D721Med (cell line): Measurements from ENCODE around the gene ARHGEF18.

Experiments
- DNase-seq: peaks from one replicate; pipeline ENCODE4 v3.0.0; 2011; ENCODE audit warnings: low spot score; ENCODE audit not compliant: insufficient read length
- FAIRE-seq: peaks from 2 replicates; lab custom pipeline; 2011; peaks lifted over from hg19 to GRCh38; lab: Jason Lieb, UNC
- CTCF ChIP-seq: IDR thresholded peaks from 2 replicates; pipeline ENCODE4 v1.5.1; 2012; ENCODE audit warnings: mild to moderate bottlenecking, control low read depth; ENCODE audit not compliant: insufficient read depth; ENCODE audit errors: missing control alignments

The ARHGEF18 gene

GRCh38 chr19:7395360-7396066 is 46.8 kb downstream of the ARHGEF18 start:
- FAIRE-seq = no peak
- no peak for DNase-seq
- no peak for TF ChIP-seq CTCF

- DNase-seq (no peak), FAIRE-seq (no peak)
- TF ChIP-seq CTCF = no peak
These were observed 49.0 kb downstream of the ARHGEF18 start for GRCh38 chr19:7397687-7398086.
